DOHH2 (cell line): ENCODE data around the gene ACP6.

Source experiments
- CTCF ChIP-seq: fragments of 200-600 bp; sonication (generic); IDR thresholded peaks from one replicate; pipeline ENCODE4 v1.5.1; 2014; ENCODE audit warnings: antibody characterized with exemption, mild to moderate bottlenecking, low read depth, low read length; ENCODE audit not compliant: poor library complexity, severe bottlenecking
- EZH2phosphoT487 ChIP-seq: fragments of 200-600 bp; sonication (generic); IDR thresholded peaks from 2 replicates; pipeline ENCODE4 v1.6.1; 2017; ENCODE audit warnings: borderline replicate concordance, mild to moderate bottlenecking, antibody characterized with exemption, low read length, moderate library complexity, mixed read lengths

- TF ChIP-seq CTCF = peak; percentile 87
- no peak for TF ChIP-seq EZH2phosphoT487
Observed at GRCh38 chr1:147641695-147642592, 28.4 kb downstream of the ACP6 start.
